ENCODE data around the gene WDPCP. TPM values are rescaled to one million over a fixed set of nuclear protein-coding genes. Genes with fewer than 3 reads are reported as not detected.

WDPCP gene
- total and polyA plus RNA-seq, 4 donors, result 1.1 to 7.6 (median 2.7) TPM

- TF ChIP-seq, protein P1, sequence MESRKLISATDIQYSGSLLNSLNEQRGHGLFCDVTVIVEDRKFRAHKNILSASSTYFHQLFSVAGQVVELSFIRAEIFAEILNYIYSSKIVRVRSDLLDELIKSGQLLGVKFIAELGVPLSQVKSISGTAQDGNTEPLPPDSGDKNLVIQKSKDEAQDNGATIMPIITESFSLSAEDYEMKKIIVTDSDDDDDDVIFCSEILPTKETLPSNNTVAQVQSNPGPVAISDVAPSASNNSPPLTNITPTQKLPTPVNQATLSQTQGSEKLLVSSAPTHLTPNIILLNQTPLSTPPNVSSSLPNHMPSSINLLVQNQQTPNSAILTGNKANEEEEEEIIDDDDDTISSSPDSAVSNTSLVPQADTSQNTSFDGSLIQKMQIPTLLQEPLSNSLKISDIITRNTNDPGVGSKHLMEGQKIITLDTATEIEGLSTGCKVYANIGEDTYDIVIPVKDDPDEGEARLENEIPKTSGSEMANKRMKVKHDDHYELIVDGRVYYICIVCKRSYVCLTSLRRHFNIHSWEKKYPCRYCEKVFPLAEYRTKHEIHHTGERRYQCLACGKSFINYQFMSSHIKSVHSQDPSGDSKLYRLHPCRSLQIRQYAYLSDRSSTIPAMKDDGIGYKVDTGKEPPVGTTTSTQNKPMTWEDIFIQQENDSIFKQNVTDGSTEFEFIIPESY (IDR thresholded peaks at IDR 0.05), result no peak
These were observed 90.7 kb downstream of the WDPCP start (continued) for GRCh38 chr2:63497576-63497975.

GRCh38 chr2:63494968-63495367 is 93.3 kb downstream of the WDPCP start:
- H3K9ac ChIP-seq (ENCODE audit: low read depth in 1 of 2, low read length in 2 of 2), result no peak overlapping the region
- no peak for TF ChIP-seq SP1 (IDR thresholded peaks at IDR 0.05)
- no peak for TF ChIP-seq RAD21 (IDR thresholded peaks at IDR 0.05)
- no peak for TF ChIP-seq JUND (IDR thresholded peaks at IDR 0.05)
- no peak for TF ChIP-seq EGR1 (IDR thresholded peaks at IDR 0.05; ENCODE audit: low read depth in 2 of 2)
- TF ChIP-seq ATF3 (IDR thresholded peaks at IDR 0.05), result no peak
- TF ChIP-seq, protein P2, sequence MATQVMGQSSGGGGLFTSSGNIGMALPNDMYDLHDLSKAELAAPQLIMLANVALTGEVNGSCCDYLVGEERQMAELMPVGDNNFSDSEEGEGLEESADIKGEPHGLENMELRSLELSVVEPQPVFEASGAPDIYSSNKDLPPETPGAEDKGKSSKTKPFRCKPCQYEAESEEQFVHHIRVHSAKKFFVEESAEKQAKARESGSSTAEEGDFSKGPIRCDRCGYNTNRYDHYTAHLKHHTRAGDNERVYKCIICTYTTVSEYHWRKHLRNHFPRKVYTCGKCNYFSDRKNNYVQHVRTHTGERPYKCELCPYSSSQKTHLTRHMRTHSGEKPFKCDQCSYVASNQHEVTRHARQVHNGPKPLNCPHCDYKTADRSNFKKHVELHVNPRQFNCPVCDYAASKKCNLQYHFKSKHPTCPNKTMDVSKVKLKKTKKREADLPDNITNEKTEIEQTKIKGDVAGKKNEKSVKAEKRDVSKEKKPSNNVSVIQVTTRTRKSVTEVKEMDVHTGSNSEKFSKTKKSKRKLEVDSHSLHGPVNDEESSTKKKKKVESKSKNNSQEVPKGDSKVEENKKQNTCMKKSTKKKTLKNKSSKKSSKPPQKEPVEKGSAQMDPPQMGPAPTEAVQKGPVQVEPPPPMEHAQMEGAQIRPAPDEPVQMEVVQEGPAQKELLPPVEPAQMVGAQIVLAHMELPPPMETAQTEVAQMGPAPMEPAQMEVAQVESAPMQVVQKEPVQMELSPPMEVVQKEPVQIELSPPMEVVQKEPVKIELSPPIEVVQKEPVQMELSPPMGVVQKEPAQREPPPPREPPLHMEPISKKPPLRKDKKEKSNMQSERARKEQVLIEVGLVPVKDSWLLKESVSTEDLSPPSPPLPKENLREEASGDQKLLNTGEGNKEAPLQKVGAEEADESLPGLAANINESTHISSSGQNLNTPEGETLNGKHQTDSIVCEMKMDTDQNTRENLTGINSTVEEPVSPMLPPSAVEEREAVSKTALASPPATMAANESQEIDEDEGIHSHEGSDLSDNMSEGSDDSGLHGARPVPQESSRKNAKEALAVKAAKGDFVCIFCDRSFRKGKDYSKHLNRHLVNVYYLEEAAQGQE (IDR thresholded peaks at IDR 0.05), result no peak
- TF ChIP-seq, protein P1 (IDR thresholded peaks at IDR 0.05), result no peak
- TF ChIP-seq CTCF (IDR thresholded peaks at IDR 0.05; ENCODE audit: low read depth, low read length, missing input control), result no peak
- TF ChIP-seq RXRA (IDR thresholded peaks at IDR 0.05), result no peak
- H3K4me1 ChIP-seq (ENCODE audit: control insufficient read depth in 4 of 4, insufficient read depth in 4 of 4, low read length in 3 of 4), result no peaks in the 10 kb centered on the region
- WGBS, result 90% methylated on average over 1 of the region's 1 CpG
- no peaks in the 10 kb centered on the region for H3K27me3 ChIP-seq (ENCODE audit: control insufficient read depth in 4 of 4, insufficient read depth in 4 of 4, low read length in 3 of 4)
- no peaks in the 10 kb centered on the region for H3K36me3 ChIP-seq (ENCODE audit: control insufficient read depth in 4 of 4, insufficient read depth in 3 of 4, low read depth in 1 of 4, low read length in 3 of 4)
- DNase-seq (ENCODE audit: low spot score), result no peak
- H3K9me3 ChIP-seq (ENCODE audit: control insufficient read depth in 4 of 4, low read length in 3 of 4), result no peaks in the 10 kb centered on the region
- no peak overlapping the region for H3K27ac ChIP-seq (ENCODE audit: low read depth in 1 of 2, low read length in 2 of 2)
- no peak overlapping the region for H3K4me3 ChIP-seq (ENCODE audit: low read depth in 1 of 3, low read length in 3 of 3)

DNA sequence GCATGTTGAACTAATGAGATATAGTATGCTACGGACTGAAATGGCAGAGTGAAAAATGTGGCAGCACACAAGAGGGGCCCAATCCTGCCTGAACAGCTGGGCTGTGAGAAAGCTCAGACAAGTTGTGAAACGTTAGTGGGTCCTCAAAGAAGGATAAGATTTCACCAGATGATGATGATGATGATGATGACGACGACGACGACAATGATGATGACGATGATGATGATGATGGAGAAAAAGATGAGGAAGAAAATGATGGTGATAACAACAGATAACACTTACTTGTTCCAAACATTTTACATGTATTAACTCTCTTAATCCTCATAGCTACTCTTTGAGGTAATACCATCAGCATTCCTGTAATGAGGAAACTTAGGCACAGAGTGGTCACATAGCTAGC is 94.2 kb downstream of the WDPCP start:
- no peak for TF ChIP-seq SP1 (IDR thresholded peaks at IDR 0.05)
- no peak for DNase-seq (ENCODE audit: low spot score)
- no peaks in the 10 kb centered on the region for H3K9me3 ChIP-seq (ENCODE audit: control insufficient read depth in 4 of 4, low read length in 3 of 4)
- 94% methylated on average over 7 of the region's 7 CpGs for WGBS
- H3K9ac ChIP-seq (ENCODE audit: low read depth in 1 of 2, low read length in 2 of 2), result no peak overlapping the region
- H3K4me1 ChIP-seq (ENCODE audit: control insufficient read depth in 4 of 4, insufficient read depth in 4 of 4, low read length in 3 of 4), result no peaks in the 10 kb centered on the region
- H3K27me3 ChIP-seq (ENCODE audit: control insufficient read depth in 4 of 4, insufficient read depth in 4 of 4, low read length in 3 of 4), result no peaks in the 10 kb centered on the region
- H3K4me3 ChIP-seq (ENCODE audit: low read depth in 1 of 3, low read length in 3 of 3), result no peak overlapping the region
- no peaks in the 10 kb centered on the region for H3K36me3 ChIP-seq (ENCODE audit: control insufficient read depth in 4 of 4, insufficient read depth in 3 of 4, low read depth in 1 of 4, low read length in 3 of 4)
- H3K27ac ChIP-seq (ENCODE audit: low read depth in 1 of 2, low read length in 2 of 2), result no peak overlapping the region
